HEK293 (cell line): ENCODE results near the gene RAP2A.

ENCODE experiments used
- CTCF ChIA-PET: fragments of 350-600 bp; formaldehyde crosslinking; extraction: SDS; loops from one replicate; lab custom pipeline; 2021; ENCODE audit warnings: antibody characterized with exemption; lab: Yijun Ruan, JAX
- POLR2A ChIA-PET: fragments of 300-600 bp; formaldehyde crosslinking; extraction: SDS; loops from one replicate; lab custom pipeline; 2020; ENCODE audit warnings: antibody characterized with exemption, inconsistent platforms; lab: Yijun Ruan, JAX
- H3K27ac ChIP-seq: fragments of 200-500 bp; sonication (Bioruptor generic); 2 replicates; pipeline ENCODE4 v1.5.1; 2014; ENCODE audit warnings: low read depth, low read length, control low read depth, inconsistent platforms; ENCODE audit errors: extremely low read depth
- H3K36me3 ChIP-seq, 2 experiments: fragments of 200-500 bp in 1 of 2; sonication (Bioruptor generic) in 1 of 2; 1 replicate in 1 of 2; 2 replicates in 1 of 2; pipeline ENCODE4 v1.5.1; 2014 to 2017; ENCODE audit warnings: inconsistent platforms in 2 of 2, low read length in 2 of 2; ENCODE audit not compliant: control insufficient read depth in 2 of 2, insufficient read depth in 1 of 2
- H3K4me1 ChIP-seq: fragments of 200-500 bp; sonication (Bioruptor generic); 2 replicates; pipeline ENCODE4 v1.5.1; 2014; ENCODE audit warnings: mild to moderate bottlenecking, low read length, inconsistent platforms; ENCODE audit not compliant: control insufficient read depth, insufficient read depth
- H3K4me3 ChIP-seq: 2 replicates; pipeline ENCODE4 v1.5.1; 2011; ENCODE audit warnings: low read depth, mild to moderate bottlenecking, control low read depth, low read length, moderate library complexity
- H3K9me3 ChIP-seq: fragments of 200-500 bp; sonication (Bioruptor generic); 2 replicates; pipeline ENCODE4 v1.5.1; 2014; ENCODE audit warnings: low read depth, low read length, inconsistent platforms; ENCODE audit not compliant: control insufficient read depth, insufficient read depth
- FEZF1 ChIP-seq: fragments of 450-650 bp; formaldehyde crosslinking; IDR thresholded peaks from 2 replicates; pipeline ENCODE4 v1.5.1; 2016; ENCODE audit warnings: missing biosample characterization, missing genetic modification characterization
- HOXC10 ChIP-seq: sonication (generic); formaldehyde crosslinking; IDR thresholded peaks from 2 replicates; pipeline ENCODE4 v1.8.1; 2023; ENCODE audit warnings: mild to moderate bottlenecking, missing genetic modification reagents
- KLF10 ChIP-seq: fragments of 450-650 bp; IDR thresholded peaks from 2 replicates; pipeline ENCODE4 v1.5.1; 2018; ENCODE audit warnings: missing biosample characterization, mild to moderate bottlenecking, missing genetic modification characterization
- SCRT2 ChIP-seq: fragments of 450-650 bp; formaldehyde crosslinking; IDR thresholded peaks from 2 replicates; pipeline ENCODE4 v1.5.1; 2016; ENCODE audit warnings: missing biosample characterization, missing genetic modification characterization
- SETDB1 ChIP-seq: IDR thresholded peaks from one replicate; pipeline ENCODE4 v1.6.1; 2017; ENCODE audit warnings: mild to moderate bottlenecking, low read length, moderate library complexity, mixed read lengths; ENCODE audit not compliant: insufficient read length
- TRIM28 ChIP-seq: IDR thresholded peaks from 2 replicates; pipeline ENCODE4 v1.6.1; 2011; ENCODE audit warnings: low read length, control low read depth, borderline replicate concordance
- ZNF266 ChIP-seq: fragments of 450-650 bp; formaldehyde crosslinking; IDR thresholded peaks from 2 replicates; pipeline ENCODE4 v1.5.1; 2016; ENCODE audit warnings: missing biosample characterization, missing genetic modification characterization, low read depth
- ZNF350 ChIP-seq: fragments of 450-650 bp; formaldehyde crosslinking; IDR thresholded peaks from 2 replicates; pipeline ENCODE4 v1.5.0; 2017; ENCODE audit warnings: missing biosample characterization, mild to moderate bottlenecking, missing genetic modification characterization
- ZNF404 ChIP-seq: fragments of 450-650 bp; formaldehyde crosslinking; IDR thresholded peaks from 2 replicates; pipeline ENCODE4 v1.5.1; 2017; ENCODE audit warnings: missing biosample characterization, missing genetic modification characterization
- ZNF426 ChIP-seq: fragments of 450-650 bp; formaldehyde crosslinking; IDR thresholded peaks from 2 replicates; pipeline ENCODE4 v1.5.1; 2017; ENCODE audit warnings: missing biosample characterization, missing genetic modification characterization, mild to moderate bottlenecking, inconsistent platforms, moderate library complexity
- ZNF501 ChIP-seq: fragments of 450-650 bp; formaldehyde crosslinking; IDR thresholded peaks from 2 replicates; pipeline ENCODE4 v1.5.1; 2016; ENCODE audit warnings: missing biosample characterization, missing genetic modification characterization
- ZNF514 ChIP-seq: fragments of 450-650 bp; formaldehyde crosslinking; IDR thresholded peaks from 2 replicates; pipeline ENCODE4 v1.5.1; 2016; ENCODE audit warnings: missing biosample characterization, missing genetic modification characterization
- ZNF544 ChIP-seq: fragments of 450-650 bp; formaldehyde crosslinking; IDR thresholded peaks from 2 replicates; pipeline ENCODE4 v1.5.0; 2017; ENCODE audit warnings: missing biosample characterization, missing genetic modification characterization
- ZNF623 ChIP-seq: fragments of 450-650 bp; formaldehyde crosslinking; IDR thresholded peaks from 2 replicates; pipeline ENCODE4 v1.5.1; 2016; ENCODE audit warnings: missing biosample characterization, missing genetic modification characterization
- ZNF747 ChIP-seq: fragments of 450-650 bp; formaldehyde crosslinking; IDR thresholded peaks from 2 replicates; pipeline ENCODE4 v1.5.1; 2016; ENCODE audit warnings: missing biosample characterization, missing genetic modification characterization
- TF ChIP-seq, protein P1 (sequence below): fragments of 450-650 bp; formaldehyde crosslinking; conservative IDR thresholded peaks from 2 replicates; pipeline ENCODE4 v1.5.1; 2016; ENCODE audit warnings: low read depth, missing biosample characterization, missing genetic modification characterization
- TF ChIP-seq, protein P2 (sequence below): fragments of 450-650 bp; formaldehyde crosslinking; IDR thresholded peaks from 2 replicates; pipeline ENCODE4 v1.5.1; 2016; ENCODE audit warnings: missing biosample characterization, missing genetic modification characterization
- TF ChIP-seq, protein P3 (sequence below): fragments of 450-650 bp; formaldehyde crosslinking; IDR thresholded peaks from 2 replicates; pipeline ENCODE4 v1.5.1; 2017; ENCODE audit warnings: missing biosample characterization, mild to moderate bottlenecking, missing genetic modification characterization, moderate library complexity
- TF ChIP-seq, protein P4 (sequence below): fragments of 450-650 bp; formaldehyde crosslinking; IDR thresholded peaks from 2 replicates; pipeline ENCODE4 v1.5.1; 2016; ENCODE audit warnings: missing biosample characterization, missing genetic modification characterization

The RAP2A gene

DNA sequence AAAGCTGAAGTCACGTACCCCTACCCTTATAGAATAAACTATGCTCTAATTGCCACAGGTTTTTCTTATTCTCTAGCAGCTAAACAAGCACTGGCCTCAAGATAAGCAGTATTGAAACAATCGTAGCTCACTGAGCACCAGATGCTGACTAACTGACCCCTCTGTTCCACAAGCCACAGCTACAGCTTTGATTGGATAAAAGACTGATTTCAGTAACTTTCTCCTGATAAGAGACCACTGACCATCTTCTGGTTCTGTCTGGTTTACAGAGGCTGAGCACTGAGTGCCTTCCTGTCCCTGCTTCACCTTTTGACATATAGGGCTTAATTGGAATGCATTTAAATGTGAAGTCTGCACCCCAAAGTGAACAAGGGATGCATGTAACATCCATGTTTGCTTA is 8.4 kb upstream of the RAP2A start:
- Histone ChIP-seq H3K4me3 (no peak overlapping the region), H3K9me3 (no peaks in the 10 kb centered on the region), H3K36me3 (no peaks in the 10 kb centered on the region), H3K27ac (no peak overlapping the region), H3K4me1 (no peaks in the 10 kb centered on the region)
- POLR2A ChIA-PET: no interaction called here
- CTCF ChIA-PET: no interaction called here
- TF ChIP-seq ZNF350 (tag by site-specific recombination) (no peak), ZNF266 (no peak), ZNF747 (tag by site-specific recombination) (no peak), TRIM28 (no peak), ZNF544 (tag by site-specific recombination) (no peak), ZNF501 (tag by site-specific recombination) (no peak), SETDB1 (no peak), ZNF514 (tag by site-specific recombination) (no peak), ZNF426 (tag by site-specific recombination) (no peak), SCRT2 (tag by site-specific recombination) (no peak), KLF10 (tag by site-specific recombination) (no peak), HOXC10 (CRISPR knock-in tag) (no peak), ZNF623 (tag by site-specific recombination) (no peak), FEZF1 (tag by site-specific recombination) (no peak), ZNF404 (tag by site-specific recombination) (no peak)
- TF ChIP-seq, protein P1, sequence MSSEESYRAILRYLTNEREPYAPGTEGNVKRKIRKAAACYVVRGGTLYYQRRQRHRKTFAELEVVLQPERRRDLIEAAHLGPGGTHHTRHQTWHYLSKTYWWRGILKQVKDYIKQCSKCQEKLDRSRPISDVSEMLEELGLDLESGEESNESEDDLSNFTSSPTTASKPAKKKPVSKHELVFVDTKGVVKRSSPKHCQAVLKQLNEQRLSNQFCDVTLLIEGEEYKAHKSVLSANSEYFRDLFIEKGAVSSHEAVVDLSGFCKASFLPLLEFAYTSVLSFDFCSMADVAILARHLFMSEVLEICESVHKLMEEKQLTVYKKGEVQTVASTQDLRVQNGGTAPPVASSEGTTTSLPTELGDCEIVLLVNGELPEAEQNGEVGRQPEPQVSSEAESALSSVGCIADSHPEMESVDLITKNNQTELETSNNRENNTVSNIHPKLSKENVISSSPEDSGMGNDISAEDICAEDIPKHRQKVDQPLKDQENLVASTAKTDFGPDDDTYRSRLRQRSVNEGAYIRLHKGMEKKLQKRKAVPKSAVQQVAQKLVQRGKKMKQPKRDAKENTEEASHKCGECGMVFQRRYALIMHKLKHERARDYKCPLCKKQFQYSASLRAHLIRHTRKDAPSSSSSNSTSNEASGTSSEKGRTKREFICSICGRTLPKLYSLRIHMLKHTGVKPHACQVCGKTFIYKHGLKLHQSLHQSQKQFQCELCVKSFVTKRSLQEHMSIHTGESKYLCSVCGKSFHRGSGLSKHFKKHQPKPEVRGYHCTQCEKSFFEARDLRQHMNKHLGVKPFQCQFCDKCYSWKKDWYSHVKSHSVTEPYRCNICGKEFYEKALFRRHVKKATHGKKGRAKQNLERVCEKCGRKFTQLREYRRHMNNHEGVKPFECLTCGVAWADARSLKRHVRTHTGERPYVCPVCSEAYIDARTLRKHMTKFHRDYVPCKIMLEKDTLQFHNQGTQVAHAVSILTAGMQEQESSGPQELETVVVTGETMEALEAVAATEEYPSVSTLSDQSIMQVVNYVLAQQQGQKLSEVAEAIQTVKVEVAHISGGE: no peak
- TF ChIP-seq, protein P2, sequence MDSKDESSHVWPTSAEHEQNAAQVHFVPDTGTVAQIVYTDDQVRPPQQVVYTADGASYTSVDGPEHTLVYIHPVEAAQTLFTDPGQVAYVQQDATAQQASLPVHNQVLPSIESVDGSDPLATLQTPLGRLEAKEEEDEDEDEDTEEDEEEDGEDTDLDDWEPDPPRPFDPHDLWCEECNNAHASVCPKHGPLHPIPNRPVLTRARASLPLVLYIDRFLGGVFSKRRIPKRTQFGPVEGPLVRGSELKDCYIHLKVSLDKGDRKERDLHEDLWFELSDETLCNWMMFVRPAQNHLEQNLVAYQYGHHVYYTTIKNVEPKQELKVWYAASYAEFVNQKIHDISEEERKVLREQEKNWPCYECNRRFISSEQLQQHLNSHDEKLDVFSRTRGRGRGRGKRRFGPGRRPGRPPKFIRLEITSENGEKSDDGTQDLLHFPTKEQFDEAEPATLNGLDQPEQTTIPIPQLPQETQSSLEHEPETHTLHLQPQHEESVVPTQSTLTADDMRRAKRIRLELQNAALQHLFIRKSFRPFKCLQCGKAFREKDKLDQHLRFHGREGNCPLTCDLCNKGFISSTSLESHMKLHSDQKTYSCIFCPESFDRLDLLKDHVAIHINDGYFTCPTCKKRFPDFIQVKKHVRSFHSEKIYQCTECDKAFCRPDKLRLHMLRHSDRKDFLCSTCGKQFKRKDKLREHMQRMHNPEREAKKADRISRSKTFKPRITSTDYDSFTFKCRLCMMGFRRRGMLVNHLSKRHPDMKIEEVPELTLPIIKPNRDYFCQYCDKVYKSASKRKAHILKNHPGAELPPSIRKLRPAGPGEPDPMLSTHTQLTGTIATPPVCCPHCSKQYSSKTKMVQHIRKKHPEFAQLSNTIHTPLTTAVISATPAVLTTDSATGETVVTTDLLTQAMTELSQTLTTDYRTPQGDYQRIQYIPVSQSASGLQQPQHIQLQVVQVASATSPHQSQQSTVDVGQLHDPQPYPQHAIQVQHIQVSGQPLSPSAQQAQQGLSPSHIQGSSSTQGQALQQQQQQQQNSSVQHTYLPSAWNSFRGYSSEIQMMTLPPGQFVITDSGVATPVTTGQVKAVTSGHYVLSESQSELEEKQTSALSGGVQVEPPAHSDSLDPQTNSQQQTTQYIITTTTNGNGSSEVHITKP (tag by site-specific recombination): no peak
- TF ChIP-seq, protein P3, sequence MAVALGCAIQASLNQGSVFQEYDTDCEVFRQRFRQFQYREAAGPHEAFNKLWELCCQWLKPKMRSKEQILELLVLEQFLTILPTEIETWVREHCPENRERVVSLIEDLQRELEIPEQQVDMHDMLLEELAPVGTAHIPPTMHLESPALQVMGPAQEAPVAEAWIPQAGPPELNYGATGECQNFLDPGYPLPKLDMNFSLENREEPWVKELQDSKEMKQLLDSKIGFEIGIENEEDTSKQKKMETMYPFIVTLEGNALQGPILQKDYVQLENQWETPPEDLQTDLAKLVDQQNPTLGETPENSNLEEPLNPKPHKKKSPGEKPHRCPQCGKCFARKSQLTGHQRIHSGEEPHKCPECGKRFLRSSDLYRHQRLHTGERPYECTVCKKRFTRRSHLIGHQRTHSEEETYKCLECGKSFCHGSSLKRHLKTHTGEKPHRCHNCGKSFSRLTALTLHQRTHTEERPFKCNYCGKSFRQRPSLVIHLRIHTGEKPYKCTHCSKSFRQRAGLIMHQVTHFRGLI (tag by site-specific recombination): no peak
- TF ChIP-seq, protein P4, sequence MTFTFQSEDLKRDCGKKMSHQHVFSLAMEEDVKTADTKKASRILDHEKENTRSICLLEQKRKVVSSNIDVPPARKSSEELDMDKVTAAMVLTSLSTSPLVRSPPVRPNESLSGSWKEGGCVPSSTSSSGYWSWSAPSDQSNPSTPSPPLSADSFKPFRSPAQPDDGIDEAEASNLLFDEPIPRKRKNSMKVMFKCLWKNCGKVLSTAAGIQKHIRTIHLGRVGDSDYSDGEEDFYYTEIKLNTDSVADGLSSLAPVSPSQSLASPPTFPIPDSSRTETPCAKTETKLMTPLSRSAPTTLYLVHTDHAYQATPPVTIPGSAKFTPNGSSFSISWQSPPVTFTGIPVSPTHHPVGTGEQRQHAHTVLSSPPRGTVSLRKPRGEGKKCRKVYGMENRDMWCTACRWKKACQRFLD (tag by site-specific recombination): no peak
- TF ChIP-seq, all 188 proteins: peak for 0
